HCT116 (cell line): ENCODE measurements around the gene FBXW8.

Source experiments
- CEBPB ChIP-seq: IDR thresholded peaks from 2 replicates; pipeline ENCODE4 v1.6.1; 2012; ENCODE audit warnings: low read depth
- CTCF ChIP-seq, 3 experiments: fragments of 200-600 bp in 1 of 3; sonication (generic) in 1 of 3; IDR thresholded peaks in 2 of 3; conservative IDR thresholded peaks in 1 of 3; 2 replicates each; pipeline ENCODE4 v1.5.1; 2012 to 2017; ENCODE audit warnings: low read depth in 2 of 3, low read length in 2 of 3, antibody characterized with exemption in 1 of 3, borderline replicate concordance in 1 of 3, control low read depth in 1 of 3, mild to moderate bottlenecking in 1 of 3, mixed read lengths in 1 of 3, mixed run types in 1 of 3, moderate library complexity in 1 of 3; ENCODE audit not compliant: insufficient read depth in 1 of 3
- EGR1 ChIP-seq: IDR thresholded peaks from 2 replicates; pipeline ENCODE4 v1.6.1; 2012; ENCODE audit warnings: low read depth
- EZH2phosphoT487 ChIP-seq: fragments of 200-600 bp; IDR thresholded peaks from 2 replicates; pipeline ENCODE4 v1.6.1; 2018; ENCODE audit warnings: antibody characterized with exemption, borderline replicate concordance
- JUND ChIP-seq: IDR thresholded peaks from 2 replicates; pipeline ENCODE4 v1.6.1; 2012
- POLR2A ChIP-seq: IDR thresholded peaks from 2 replicates; pipeline ENCODE4 v1.7.0; 2011; ENCODE audit warnings: borderline replicate concordance; ENCODE audit not compliant: insufficient read depth, insufficient read length; ENCODE audit errors: extremely low read depth
- POLR2AphosphoS5 ChIP-seq: IDR thresholded peaks from 2 replicates; pipeline ENCODE4 v1.6.1; 2011; ENCODE audit warnings: mild to moderate bottlenecking, low read depth, low read length, moderate library complexity
- YY1 ChIP-seq: IDR thresholded peaks from 2 replicates; pipeline ENCODE4 v1.6.1; 2011; ENCODE audit warnings: low read length, low read depth, moderate library complexity, mild to moderate bottlenecking; ENCODE audit not compliant: insufficient replicate concordance; ENCODE audit errors: extremely low read depth
- ZBTB33 ChIP-seq: IDR thresholded peaks from 2 replicates; pipeline ENCODE4 v1.6.1; 2011; ENCODE audit warnings: mild to moderate bottlenecking, low read length, moderate library complexity; ENCODE audit not compliant: insufficient replicate concordance; ENCODE audit errors: extremely low read depth
- ZFX ChIP-seq: fragments of 450-650 bp; IDR thresholded peaks from 2 replicates; pipeline ENCODE4 v1.6.1; 2017
- TF ChIP-seq, protein P1 (sequence below): IDR thresholded peaks from 2 replicates; pipeline ENCODE4 v1.6.1; 2012

DNA sequence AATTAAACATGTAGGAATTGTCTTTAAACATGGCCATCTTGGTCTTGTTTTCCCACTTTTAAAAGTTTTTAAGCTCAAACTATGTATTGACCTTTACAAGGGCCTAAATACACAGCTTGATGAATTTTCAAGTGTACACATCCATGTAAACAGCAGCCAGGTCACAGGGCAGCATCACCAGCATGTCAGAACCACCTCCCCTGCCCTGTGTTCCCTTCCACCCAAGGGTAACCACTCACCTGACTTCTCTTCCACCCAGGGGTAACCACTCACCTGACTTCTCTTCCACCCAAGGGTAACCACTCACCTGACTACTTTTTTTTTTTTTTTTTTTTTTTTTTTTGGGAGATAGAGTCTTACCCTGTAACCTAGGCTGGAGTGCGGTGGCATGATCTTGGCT is 4.6 kb downstream of the FBXW8 start:
- TF ChIP-seq CTCF (IDR thresholded peaks at IDR 0.05 in 2 of 3, conservative IDR thresholded peaks at IDR 0.05 in 1 of 3; ENCODE audit: borderline replicate concordance in 1 of 3, insufficient read depth in 1 of 3, low read depth in 2 of 3, low read length in 2 of 3) (no peak), EZH2phosphoT487 (no peak), CEBPB (no peak), POLR2A (no peak), POLR2AphosphoS5 (no peak; the same call in 1 of the 2 replicates), EGR1 (no peak), YY1 (no peak), ZFX (no peak), ZBTB33 (no peak), JUND (no peak)
- TF ChIP-seq, protein P1, sequence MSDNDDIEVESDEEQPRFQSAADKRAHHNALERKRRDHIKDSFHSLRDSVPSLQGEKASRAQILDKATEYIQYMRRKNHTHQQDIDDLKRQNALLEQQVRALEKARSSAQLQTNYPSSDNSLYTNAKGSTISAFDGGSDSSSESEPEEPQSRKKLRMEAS = no peak
